Neural cell (in vitro differentiated cells): Measurements from ENCODE around the gene CACNA1A. TPM values are rescaled to one million over a fixed set of nuclear protein-coding genes. Genes with fewer than 3 reads are reported as not detected.

ENCODE experiments used
- H2AFZ ChIP-seq: fragments of 200-600, 300-800 bp; sonication (generic), shearing (Covaris generic); 2 replicates; pipeline ENCODE4 v1.6.0; 2014; ENCODE audit warnings: low read depth, mild to moderate bottlenecking, antibody characterized with exemption, low read length, moderate library complexity
- H3F3A ChIP-seq: fragments of 200-600 bp; shearing (Covaris generic); 2 replicates; pipeline ENCODE4 v1.6.1; 2016; ENCODE audit warnings: mild to moderate bottlenecking, moderate library complexity, mixed read lengths, antibody characterized with exemption, low read length; ENCODE audit not compliant: insufficient read depth, poor library complexity, severe bottlenecking
- H3K27ac ChIP-seq: fragments of 200-600, 300-800 bp; sonication (generic), shearing (Covaris generic); 2 replicates; pipeline ENCODE4 v1.5.1; 2014; ENCODE audit warnings: mild to moderate bottlenecking, low read length, moderate library complexity
- H3K27me3 ChIP-seq: fragments of 300-800, 200-600 bp; sonication (generic), shearing (Covaris generic); 2 replicates; pipeline ENCODE4 v1.6.0; 2014; ENCODE audit warnings: mild to moderate bottlenecking, low read depth, low read length, moderate library complexity; ENCODE audit not compliant: insufficient read depth
- H3K36me3 ChIP-seq: fragments of 300-800, 200-600 bp; sonication (generic), shearing (Covaris generic); 2 replicates; pipeline ENCODE4 v1.5.1; 2014; ENCODE audit warnings: mild to moderate bottlenecking, antibody characterized with exemption, low read length, moderate library complexity; ENCODE audit not compliant: insufficient read depth
- H3K4me2 ChIP-seq: fragments of 300-800, 200-600 bp; sonication (generic), shearing (Covaris generic); 2 replicates; pipeline ENCODE4 v1.6.0; 2014; ENCODE audit warnings: mild to moderate bottlenecking, low read length
- H3K4me3 ChIP-seq: fragments of 300-800, 200-600 bp; sonication (generic), shearing (Covaris generic); 2 replicates; pipeline ENCODE4 v1.5.1; 2014; ENCODE audit warnings: mild to moderate bottlenecking, low read length, moderate library complexity
- H3K79me2 ChIP-seq: fragments of 200-600 bp; shearing (Covaris generic); replicated peaks from 2 replicates; pipeline ENCODE4 v1.6.0; 2014; ENCODE audit warnings: mild to moderate bottlenecking, low read length, moderate library complexity; ENCODE audit not compliant: insufficient read depth
- H3K9ac ChIP-seq: fragments of 300-800, 200-600 bp; sonication (generic), shearing (Covaris generic); 2 replicates; pipeline ENCODE4 v1.6.1; 2016; ENCODE audit warnings: mild to moderate bottlenecking, low read length, mixed read lengths
- H3K9me2 ChIP-seq: fragments of 200-600 bp; shearing (Covaris generic); 2 replicates; pipeline ENCODE4 v1.6.1; 2016; ENCODE audit warnings: mild to moderate bottlenecking, low read length, mixed read lengths; ENCODE audit not compliant: insufficient read depth
- H3K9me3 ChIP-seq: fragments of 200-600, 300-800 bp; sonication (generic), shearing (Covaris generic); 2 replicates; pipeline ENCODE4 v1.6.1; 2016; ENCODE audit warnings: mild to moderate bottlenecking, mixed run types, low read length, moderate library complexity, mixed read lengths
- H4K20me1 ChIP-seq: fragments of 200-600 bp; shearing (Covaris generic); 2 replicates; pipeline ENCODE4 v1.6.1; 2016; ENCODE audit warnings: mild to moderate bottlenecking, mixed run types; ENCODE audit not compliant: insufficient read depth
- CTCF ChIP-seq: fragments of 450-650 bp; IDR thresholded peaks from 2 replicates; pipeline ENCODE4 v1.5.1; 2014; ENCODE audit warnings: antibody characterized with exemption, mild to moderate bottlenecking, moderate library complexity; ENCODE audit not compliant: poor library complexity, severe bottlenecking
- EP300 ChIP-seq: fragments of 450-650 bp; conservative IDR thresholded peaks from 2 replicates; pipeline ENCODE4 v1.6.1; 2014; ENCODE audit warnings: antibody characterized with exemption, mild to moderate bottlenecking, moderate library complexity; ENCODE audit not compliant: poor library complexity, severe bottlenecking
- EZH2 ChIP-seq: fragments of 200-600, 300-800 bp; shearing (Covaris generic), sonication (generic); IDR thresholded peaks from 2 replicates; pipeline ENCODE4 v1.6.1; 2014; ENCODE audit warnings: antibody characterized with exemption, low read length, borderline replicate concordance, mild to moderate bottlenecking; ENCODE audit not compliant: insufficient read depth, poor library complexity, severe bottlenecking
- MXI1 ChIP-seq: fragments of 450-650 bp; conservative IDR thresholded peaks from 2 replicates; pipeline ENCODE4 v1.6.1; 2014; ENCODE audit warnings: antibody characterized with exemption, mild to moderate bottlenecking; ENCODE audit not compliant: poor library complexity, severe bottlenecking
- POLR2AphosphoS5 ChIP-seq: IDR thresholded peaks from 2 replicates; pipeline ENCODE4 v1.6.1; 2012
- RAD21 ChIP-seq: fragments of 450-650 bp; conservative IDR thresholded peaks from 2 replicates; pipeline ENCODE4 v1.6.1; 2014; ENCODE audit warnings: antibody characterized with exemption, mild to moderate bottlenecking, moderate library complexity
- REST ChIP-seq: IDR thresholded peaks from 2 replicates; pipeline ENCODE4 v1.6.1; 2012; ENCODE audit warnings: borderline replicate concordance
- SMC3 ChIP-seq: fragments of 450-650 bp; conservative IDR thresholded peaks from 2 replicates; pipeline ENCODE4 v1.6.1; 2014; ENCODE audit warnings: antibody characterized with exemption, mild to moderate bottlenecking, moderate library complexity; ENCODE audit not compliant: poor library complexity
- TAF1 ChIP-seq: IDR thresholded peaks from 2 replicates; pipeline ENCODE4 v1.6.1; 2012; ENCODE audit warnings: low read depth
- polyA plus RNA-seq: library from polyadenylated mRNA; depleted of rRNA; stranded (reverse); fragments of >200 nt; gene quantifications from 2 replicates; pipeline ENCODE4 v1.2.3, GENCODE V29; 2014

Gene CACNA1A
- polyA plus RNA-seq, 1 donor from 2014 or later: 6.9 TPM

DNA sequence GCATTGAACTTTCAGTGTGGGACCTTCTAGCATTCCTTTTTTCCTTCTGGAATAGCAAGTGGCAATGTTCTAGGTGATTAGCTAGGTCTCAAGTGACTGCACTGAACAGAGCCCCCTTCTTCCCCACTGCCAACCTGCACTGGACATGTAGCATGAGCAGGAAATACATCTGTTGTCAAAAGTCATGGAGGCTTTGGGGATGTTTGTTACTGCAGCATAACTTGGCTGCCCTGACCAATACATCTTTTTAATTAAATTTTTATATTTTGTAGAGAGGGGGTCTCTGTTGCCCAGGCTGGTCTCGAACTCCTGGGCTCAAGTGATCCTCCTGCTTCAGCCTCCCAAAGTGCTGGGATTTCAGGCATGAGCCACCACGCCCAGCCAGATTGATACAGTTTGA lies 163.6 kb downstream of the CACNA1A start:
- TF ChIP-seq TAF1 (no peak), MXI1 (no peak), EP300 (no peak), POLR2AphosphoS5 (no peak), EZH2 (no peak), SMC3 (no peak), REST (no peak), CTCF (no peak), RAD21 (no peak)
- no peak overlapping the region for H3K4me2 ChIP-seq

DNA sequence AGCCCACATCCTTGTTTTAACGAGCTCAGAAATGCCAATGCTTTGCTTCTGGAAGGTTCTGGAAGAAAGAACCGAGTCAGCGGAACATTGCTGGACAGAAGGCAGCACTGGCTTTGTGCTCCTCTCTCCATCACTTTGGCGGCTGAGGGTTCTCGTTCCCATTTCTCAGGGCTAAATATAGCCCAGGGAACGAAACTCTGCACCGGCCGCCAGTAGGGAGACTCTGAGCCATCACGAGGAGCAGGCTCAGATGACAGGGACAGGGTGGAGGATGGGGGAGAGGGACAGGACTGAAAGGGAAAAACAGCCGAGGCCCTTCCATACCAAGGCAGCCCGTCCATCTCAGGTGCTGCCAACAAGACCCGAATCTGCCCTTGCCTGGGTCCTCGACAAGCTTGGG lies 166.4 kb downstream of the CACNA1A start:
- Histone ChIP-seq H3K4me2 (no peak overlapping the region), H3K27me3 (no peaks in the 10 kb centered on the region), H3K79me2 (no peaks in the 10 kb centered on the region), H3K36me3 (peaks cover 5% of the 10 kb centered on the region), H3F3A (no peaks in the 10 kb centered on the region), H2AFZ (no peak overlapping the region), H4K20me1 (no peaks in the 10 kb centered on the region), H3K9ac (no peak overlapping the region), H3K9me3 (peaks cover 8% of the 10 kb centered on the region), H3K9me2 (no peaks in the 10 kb centered on the region), H3K27ac (no peak overlapping the region), H3K4me3 (no peak overlapping the region)
- no peak for TF ChIP-seq SMC3
- TF ChIP-seq POLR2AphosphoS5: no peak
- no peak for TF ChIP-seq EZH2
- TF ChIP-seq MXI1: no peak
- no peak for TF ChIP-seq CTCF
- no peak for TF ChIP-seq TAF1
- no peak for TF ChIP-seq REST
- no peak for TF ChIP-seq RAD21
- TF ChIP-seq EP300: no peak

More for the DNA sequence above, 163.6 kb downstream of the CACNA1A start:
- Histone ChIP-seq H3K27me3 (no peaks in the 10 kb centered on the region), H2AFZ (no peak overlapping the region), H3F3A (no peaks in the 10 kb centered on the region), H4K20me1 (no peaks in the 10 kb centered on the region), H3K9ac (no peak overlapping the region), H3K9me3 (no peaks in the 10 kb centered on the region), H3K36me3 (no peaks in the 10 kb centered on the region), H3K27ac (no peak overlapping the region), H3K9me2 (no peaks in the 10 kb centered on the region), H3K4me3 (no peak overlapping the region), H3K79me2 (no peaks in the 10 kb centered on the region)
